ENCODE measurements around the gene ATXN10. TPM values are rescaled to one million over a fixed set of nuclear protein-coding genes. Genes with fewer than 3 reads are reported as not detected.

The ATXN10 gene
- total and polyA plus RNA-seq, 2 of the 8 experiments (the other 6 are each of a cell fraction or from before 2014, with no cell fraction given): 134 to 210 TPM

DNA sequence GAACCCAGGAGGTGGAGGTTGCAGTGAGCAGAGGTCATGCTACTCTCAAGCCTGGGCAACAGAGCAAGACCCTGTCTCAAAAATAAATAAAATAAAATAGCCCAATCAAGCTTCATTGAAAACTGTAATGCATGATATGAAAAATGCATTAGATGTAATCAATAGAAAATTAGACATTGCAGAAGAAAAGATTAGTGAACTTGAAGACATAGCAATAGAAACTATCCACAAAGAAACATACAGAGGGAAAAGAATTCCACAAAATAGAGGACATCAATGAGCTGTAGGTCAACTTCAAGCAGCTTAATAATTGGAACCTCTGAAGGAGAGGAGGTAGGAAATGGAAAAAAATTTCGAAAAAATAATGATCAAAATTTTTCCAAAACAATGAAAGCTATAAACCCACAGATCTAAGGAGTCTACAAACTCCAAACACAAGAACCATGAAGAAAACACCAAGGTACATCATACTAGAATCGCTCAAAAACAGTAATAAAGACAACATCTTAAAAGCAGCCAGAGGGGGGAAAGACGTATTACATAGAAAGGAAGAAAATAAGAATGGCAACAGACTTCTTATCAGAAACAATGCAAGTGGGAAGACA lies 201.1 kb downstream of the ATXN10 start:
- Histone ChIP-seq H2BK5ac (ENCODE audit: low read depth, low read length) (no peak overlapping the region), H3K4me2 (ENCODE audit: insufficient read depth in 1 of 2, low read depth in 2 of 2, low read length in 2 of 2) (no peak overlapping the region), H3K4me1 (replicated peaks in 1 of 4; ENCODE audit: control insufficient read depth in 3 of 4, insufficient read depth in 4 of 4, low read length in 3 of 4) (peaks cover 0 to under 1% (median under 1%) of the 10 kb centered on the region in 4 experiments; a peak in 5 of 7 replicates), H3K23me2 (ENCODE audit: low read depth, low read length) (no peaks in the 10 kb centered on the region), H3K14ac (ENCODE audit: insufficient read length) (no peak overlapping the region), H3K36me3 (ENCODE audit: control insufficient read depth in 2 of 4, insufficient read depth in 4 of 4, low read length in 3 of 4) (no peaks in the 10 kb centered on the region), H3K27me3 (replicated peaks in 1 of 4; ENCODE audit: control insufficient read depth in 3 of 4, extremely low read depth in 1 of 4, insufficient read depth in 3 of 4, low read length in 3 of 4) (peaks cover 9 to 31% (median 26%) of the 10 kb centered on the region in 4 experiments), H2BK120ac (replicated peaks; ENCODE audit: low read depth, low read length) (no peak overlapping the region), H2BK15ac (ENCODE audit: low read length) (no peak overlapping the region), H3K79me2 (ENCODE audit: control insufficient read depth in 1 of 2, insufficient read depth in 2 of 2, low read length in 2 of 2) (no peaks in the 10 kb centered on the region), H2BK20ac (ENCODE audit: low read length) (no peak overlapping the region), H3K18ac (ENCODE audit: extremely low read depth, low read length) (no peak overlapping the region), H3K4me3 (ENCODE audit: extremely low read depth in 1 of 4, insufficient read depth in 2 of 4, low read depth in 3 of 4, low read length in 4 of 4) (no peak overlapping the region), H3K23ac (ENCODE audit: insufficient read length) (no peak overlapping the region), H3K56ac (replicated peaks; ENCODE audit: insufficient read length, low read depth, low read length) (no peak overlapping the region), H3K9me3 (ENCODE audit: insufficient read depth in 2 of 2, low read depth in 1 of 2, low read length in 1 of 2) (no peaks in the 10 kb centered on the region), H3K79me1 (ENCODE audit: low read depth, low read length) (no peaks in the 10 kb centered on the region), H3K4ac (replicated peaks; ENCODE audit: insufficient read length, low read depth, low read length) (no peak overlapping the region), H3K27ac (ENCODE audit: low read depth, low read length) (no peak overlapping the region), H4K5ac (ENCODE audit: insufficient read length, low read depth, low read length) (no peak overlapping the region), H2AFZ (ENCODE audit: low read length) (no peak overlapping the region), H4K8ac (ENCODE audit: extremely low read depth, insufficient read depth, low read length) (no peak overlapping the region), H3K9ac (replicated peaks in 1 of 4; ENCODE audit: extremely low read depth in 1 of 4, low read depth in 3 of 4, low read length in 3 of 4) (no peak overlapping the region), H4K91ac (replicated peaks; ENCODE audit: insufficient read length, low read length) (no peak overlapping the region), H2BK12ac (ENCODE audit: low read depth, low read length) (no peak overlapping the region), H4K20me1 (replicated peaks in 1 of 2; ENCODE audit: control insufficient read depth in 1 of 2, insufficient read depth in 2 of 2, low read length in 2 of 2) (peaks cover 3 to 4% of the 10 kb centered on the region in 2 experiments), H2AK5ac (ENCODE audit: low read depth, low read length) (no peak overlapping the region)
- ChIA-PET CTCF (ENCODE audit: partially characterized antibody) (interaction anchor here (0.7 kb wide), 2 partner anchors 9 to 122 kb away, joined by 3 read pairs; no protein-coding TSS in a partner anchor), POLR2A (ENCODE audit: partially characterized antibody) (no interaction called here)
- DNase-seq (ENCODE audit: low read depth in 1 of 2, low spot score in 2 of 2) (no peak), FAIRE-seq (no peak)
- WGBS, 2 experiments (ENCODE audit: extremely low coverage in 1 of 2, insufficient coverage in 1 of 2, insufficient read length in 1 of 2, insufficient replicate concordance in 2 of 2, low coverage in 1 of 2, low lambda C conversion rate in 2 of 2, missing lambda C conversion rate in 1 of 2): 92% methylated on average over 3 of the region's 3 CpGs; no CpG with 5 or more reads in 1 of the 2 experiments
- TF ChIP-seq SAP30 (IDR thresholded peaks at IDR 0.05; ENCODE audit: insufficient read depth, insufficient replicate concordance, low read length) (no peak), POU5F1 (IDR thresholded peaks at IDR 0.05; ENCODE audit: low read depth, low read length) (no peak), GABPA (IDR thresholded peaks at IDR 0.05; ENCODE audit: borderline replicate concordance, insufficient read depth, low read length) (no peak), CREB1 (IDR thresholded peaks at IDR 0.05) (no peak)

Measured in H1 (cell line).